ENCODE measurements around the gene SLC35E1. TPM values are rescaled to one million over a fixed set of nuclear protein-coding genes. Genes with fewer than 3 reads are reported as not detected.

The SLC35E1 gene
- total RNA-seq, 1 donor = 38.0 TPM

- H4K20me1 ChIP-seq (ENCODE audit: insufficient read depth, low read length) = peaks cover 91% of the 10 kb centered on the region
- H3K27me3 ChIP-seq (ENCODE audit: insufficient read depth, low read length) = no peaks in the 10 kb centered on the region
- DNase-seq (ENCODE audit: insufficient read length, low spot score, missing footprints) = peak; percentile 72
- no peak overlapping the region for H2AFZ ChIP-seq (ENCODE audit: low read length)
- peaks cover 39% of the 10 kb centered on the region for H3K4me1 ChIP-seq (ENCODE audit: insufficient read depth, low read length)
- TF ChIP-seq CTCF (IDR thresholded peaks at IDR 0.05; ENCODE audit: extremely low read depth, low read depth, low read length) = no peak
- no peak overlapping the region for H3K4me3 ChIP-seq (ENCODE audit: insufficient read depth, low read length)
- no peak overlapping the region for H3K4me2 ChIP-seq (ENCODE audit: insufficient read depth, low read length)
- H3K27ac ChIP-seq (ENCODE audit: low read depth, low read length) = peak overlapping the region; percentile 13
- H3K79me2 ChIP-seq (ENCODE audit: insufficient read depth, low read length) = peaks cover 97% of the 10 kb centered on the region
- H3K9me3 ChIP-seq (ENCODE audit: low read depth, low read length) = no peaks in the 10 kb centered on the region
- peaks cover 17% of the 10 kb centered on the region for H3K36me3 ChIP-seq (ENCODE audit: insufficient read depth, low read length)
Observed at GRCh38 chr19:16582486-16583261, 10.5 kb upstream of the SLC35E1 start.

DNA sequence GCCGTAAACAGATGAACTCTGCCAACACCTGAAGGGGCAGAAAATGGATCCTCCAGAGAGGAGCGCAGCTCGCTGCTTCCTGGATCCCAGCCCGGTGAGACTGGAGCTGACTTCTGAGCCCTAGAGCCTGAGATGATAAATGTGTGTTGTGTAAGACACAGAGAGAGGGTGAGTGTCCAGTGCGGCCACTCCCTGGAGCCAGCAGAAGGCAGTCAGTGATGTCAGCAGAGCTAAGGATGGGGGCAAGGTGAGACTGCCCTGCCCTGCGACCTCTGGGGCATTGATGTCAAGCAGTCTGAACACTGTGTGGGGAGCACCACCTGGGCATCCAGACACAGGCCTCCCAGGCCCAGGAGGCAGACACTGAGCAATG lies 9.7 kb upstream of the SLC35E1 start:
- no peak overlapping the region for H3K4me2 ChIP-seq (ENCODE audit: insufficient read depth, low read length)

DNA sequence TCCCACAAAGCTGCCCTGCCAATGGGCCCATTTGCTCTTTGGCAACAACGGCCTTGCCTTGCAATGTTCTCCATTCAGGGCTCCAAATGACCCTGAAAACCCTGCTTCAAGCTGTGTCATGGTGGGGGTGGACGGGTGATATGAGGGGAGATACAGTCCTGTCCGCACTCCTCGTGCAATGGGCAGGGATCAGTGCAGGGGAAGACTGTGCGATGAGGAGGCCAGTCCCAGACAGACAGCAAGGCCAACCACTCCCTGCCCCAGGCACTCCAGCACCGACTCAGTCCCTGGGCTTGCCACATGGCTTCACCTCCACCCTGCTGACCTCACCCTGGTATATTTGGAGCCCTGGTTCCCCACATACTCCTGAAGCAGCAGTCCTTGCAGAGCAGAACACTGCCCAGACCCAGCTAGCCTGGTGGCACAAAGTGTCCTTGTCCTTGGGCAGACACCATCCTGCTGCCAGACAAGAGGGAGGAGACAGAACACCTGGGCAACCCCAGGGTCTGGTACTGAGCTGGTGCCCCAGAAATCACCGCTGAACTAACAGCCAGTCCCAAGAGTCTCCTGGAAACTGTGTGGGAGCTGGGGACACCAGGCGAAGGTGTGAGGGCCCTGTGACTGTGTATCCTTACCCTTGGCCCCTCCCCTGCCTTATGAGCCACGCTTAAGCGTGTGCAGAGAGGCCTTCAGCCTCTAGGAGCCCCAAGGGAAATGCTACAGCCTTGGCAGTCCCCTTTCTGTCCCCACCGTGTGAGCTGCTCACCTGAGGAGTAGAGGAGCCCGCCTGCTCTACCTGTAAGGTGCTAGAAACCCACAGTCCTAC lies 9.1 kb upstream of the SLC35E1 start:
- Histone ChIP-seq H3K4me1 (ENCODE audit: insufficient read depth, low read length) (peaks cover 33% of the 10 kb centered on the region), H3K36me3 (ENCODE audit: insufficient read depth, low read length) (peaks cover 28% of the 10 kb centered on the region), H3K4me3 (ENCODE audit: insufficient read depth, low read length) (no peak overlapping the region), H3K79me2 (ENCODE audit: insufficient read depth, low read length) (peaks cover 97% of the 10 kb centered on the region), H3K27ac (ENCODE audit: low read depth, low read length) (peak overlapping the region; percentile 13), H3K9me3 (ENCODE audit: low read depth, low read length) (no peaks in the 10 kb centered on the region), H3K4me2 (ENCODE audit: insufficient read depth, low read length) (no peak overlapping the region), H3K27me3 (ENCODE audit: insufficient read depth, low read length) (no peaks in the 10 kb centered on the region), H2AFZ (ENCODE audit: low read length) (no peak overlapping the region), H4K20me1 (ENCODE audit: insufficient read depth, low read length) (peaks cover 82% of the 10 kb centered on the region)
- no peak for TF ChIP-seq CTCF (IDR thresholded peaks at IDR 0.05; ENCODE audit: extremely low read depth, low read depth, low read length)
- peak; percentile 74 for DNase-seq (ENCODE audit: insufficient read length, low spot score, missing footprints)

More for the DNA sequence above, 9.7 kb upstream of the SLC35E1 start:
- Histone ChIP-seq H4K20me1 (ENCODE audit: insufficient read depth, low read length) (peaks cover 86% of the 10 kb centered on the region), H3K27me3 (ENCODE audit: insufficient read depth, low read length) (no peaks in the 10 kb centered on the region), H3K27ac (ENCODE audit: low read depth, low read length) (peak overlapping the region; percentile 13), H3K9me3 (ENCODE audit: low read depth, low read length) (no peaks in the 10 kb centered on the region), H3K79me2 (ENCODE audit: insufficient read depth, low read length) (peaks cover 97% of the 10 kb centered on the region), H3K4me3 (ENCODE audit: insufficient read depth, low read length) (no peak overlapping the region), H3K36me3 (ENCODE audit: insufficient read depth, low read length) (peaks cover 22% of the 10 kb centered on the region), H2AFZ (ENCODE audit: low read length) (no peak overlapping the region), H3K4me1 (ENCODE audit: insufficient read depth, low read length) (peaks cover 33% of the 10 kb centered on the region)
- peak; percentile 89 for DNase-seq (ENCODE audit: insufficient read length, low spot score, missing footprints)
- no peak for TF ChIP-seq CTCF (IDR thresholded peaks at IDR 0.05; ENCODE audit: extremely low read depth, low read depth, low read length)

DNA sequence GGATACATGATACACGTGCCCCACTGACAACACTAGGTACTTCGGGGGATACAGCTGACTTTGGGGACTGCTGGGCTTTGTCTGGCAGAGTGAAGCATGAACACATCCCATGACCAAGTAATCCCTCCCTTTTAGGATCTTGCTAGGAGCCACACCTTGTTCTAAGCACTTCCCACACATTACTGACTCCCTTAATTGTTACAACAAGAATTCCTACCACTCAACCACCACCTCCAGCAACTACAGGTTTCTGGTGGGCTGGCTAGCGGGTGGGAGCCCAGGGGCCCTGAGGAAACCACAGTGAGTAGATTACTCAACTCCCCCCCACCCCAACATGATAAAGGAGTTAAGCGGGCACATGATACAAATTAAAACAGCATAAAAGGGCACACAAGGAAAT lies 7.2 kb upstream of the SLC35E1 start:
- peaks cover 82% of the 10 kb centered on the region for H4K20me1 ChIP-seq (ENCODE audit: insufficient read depth, low read length)
- no peak for DNase-seq (ENCODE audit: insufficient read length, low spot score, missing footprints)
- H3K4me2 ChIP-seq (ENCODE audit: insufficient read depth, low read length) = no peak overlapping the region
- no peak overlapping the region for H3K27ac ChIP-seq (ENCODE audit: low read depth, low read length)
- H3K4me1 ChIP-seq (ENCODE audit: insufficient read depth, low read length) = peaks cover 16% of the 10 kb centered on the region
- TF ChIP-seq CTCF (IDR thresholded peaks at IDR 0.05; ENCODE audit: extremely low read depth, low read depth, low read length) = no peak
- peaks cover 97% of the 10 kb centered on the region for H3K79me2 ChIP-seq (ENCODE audit: insufficient read depth, low read length)
- no peaks in the 10 kb centered on the region for H3K9me3 ChIP-seq (ENCODE audit: low read depth, low read length)
- H3K36me3 ChIP-seq (ENCODE audit: insufficient read depth, low read length) = peaks cover 41% of the 10 kb centered on the region
- no peak overlapping the region for H3K4me3 ChIP-seq (ENCODE audit: insufficient read depth, low read length)
- H3K27me3 ChIP-seq (ENCODE audit: insufficient read depth, low read length) = no peaks in the 10 kb centered on the region
- H2AFZ ChIP-seq (ENCODE audit: low read length) = no peak overlapping the region

Measured in osteoblast (primary cell).